Bronchial epithelial cell (primary cell): ENCODE measurements around the gene LRFN5. TPM values are rescaled to one million over a fixed set of nuclear protein-coding genes. Genes with fewer than 3 reads are reported as not detected.

Source experiments
- DNase-seq: peaks from one replicate; pipeline ENCODE4 v3.0.0-alpha.2; 2010; ENCODE audit warnings: low read depth
- FAIRE-seq: peaks from 2 replicates; lab custom pipeline; 2011; peaks lifted over from hg19 to GRCh38; lab: Jason Lieb, UNC
- H3K27me3 ChIP-seq: 2 replicates; pipeline ENCODE4 v1.5.1; 2011; ENCODE audit warnings: low read length; ENCODE audit not compliant: control insufficient read depth, insufficient read depth
- H3K36me3 ChIP-seq: 2 replicates; pipeline ENCODE4 v1.5.1; 2011; ENCODE audit warnings: low read length; ENCODE audit not compliant: control insufficient read depth, insufficient read depth
- H3K4me3 ChIP-seq: 2 replicates; pipeline ENCODE4 v1.5.1; 2011; ENCODE audit warnings: mild to moderate bottlenecking, low read depth, low read length, control low read depth
- total RNA-seq: library from RNA; depleted of rRNA; stranded (reverse); fragments of >200 nt; gene quantifications from 2 replicates; pipeline ENCODE4 v1.2.1, GENCODE V29; 2014
- TF ChIP-seq, protein P1 (sequence below): IDR thresholded peaks from 2 replicates; pipeline ENCODE4 v1.5.1; 2011; ENCODE audit warnings: mild to moderate bottlenecking, moderate library complexity, low read length, control low read depth, inconsistent platforms; ENCODE audit not compliant: insufficient read depth, severe bottlenecking

Gene LRFN5
- total RNA-seq, 1 donor from 2014 or later = under 0.01 TPM

DNA sequence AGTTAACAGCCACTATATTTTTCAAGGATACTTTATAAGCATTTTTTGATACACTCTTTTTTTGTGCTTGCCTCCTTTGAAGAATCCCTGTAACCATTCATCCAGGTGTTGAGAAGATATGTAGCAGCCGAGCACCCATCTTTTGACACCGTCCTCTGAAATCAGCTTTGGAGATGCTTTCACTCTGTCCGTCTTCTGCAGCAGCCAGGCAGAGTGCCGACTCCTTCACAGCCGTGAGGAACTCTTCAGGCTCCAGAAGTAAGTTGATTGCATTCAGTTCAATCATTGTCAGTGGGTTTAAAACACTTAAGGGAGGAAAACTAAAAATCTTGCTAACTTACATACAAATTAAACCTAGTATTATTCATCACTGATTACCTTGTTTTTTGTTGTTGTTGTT, 160.1 kb downstream of the LRFN5 start:
- Histone ChIP-seq H3K27me3 (no peaks in the 10 kb centered on the region), H3K4me3 (no peak overlapping the region), H3K36me3 (no peaks in the 10 kb centered on the region)
- DNase-seq (no peak), FAIRE-seq (no peak)
- TF ChIP-seq, protein P1, sequence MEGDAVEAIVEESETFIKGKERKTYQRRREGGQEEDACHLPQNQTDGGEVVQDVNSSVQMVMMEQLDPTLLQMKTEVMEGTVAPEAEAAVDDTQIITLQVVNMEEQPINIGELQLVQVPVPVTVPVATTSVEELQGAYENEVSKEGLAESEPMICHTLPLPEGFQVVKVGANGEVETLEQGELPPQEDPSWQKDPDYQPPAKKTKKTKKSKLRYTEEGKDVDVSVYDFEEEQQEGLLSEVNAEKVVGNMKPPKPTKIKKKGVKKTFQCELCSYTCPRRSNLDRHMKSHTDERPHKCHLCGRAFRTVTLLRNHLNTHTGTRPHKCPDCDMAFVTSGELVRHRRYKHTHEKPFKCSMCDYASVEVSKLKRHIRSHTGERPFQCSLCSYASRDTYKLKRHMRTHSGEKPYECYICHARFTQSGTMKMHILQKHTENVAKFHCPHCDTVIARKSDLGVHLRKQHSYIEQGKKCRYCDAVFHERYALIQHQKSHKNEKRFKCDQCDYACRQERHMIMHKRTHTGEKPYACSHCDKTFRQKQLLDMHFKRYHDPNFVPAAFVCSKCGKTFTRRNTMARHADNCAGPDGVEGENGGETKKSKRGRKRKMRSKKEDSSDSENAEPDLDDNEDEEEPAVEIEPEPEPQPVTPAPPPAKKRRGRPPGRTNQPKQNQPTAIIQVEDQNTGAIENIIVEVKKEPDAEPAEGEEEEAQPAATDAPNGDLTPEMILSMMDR = no peak

DNA sequence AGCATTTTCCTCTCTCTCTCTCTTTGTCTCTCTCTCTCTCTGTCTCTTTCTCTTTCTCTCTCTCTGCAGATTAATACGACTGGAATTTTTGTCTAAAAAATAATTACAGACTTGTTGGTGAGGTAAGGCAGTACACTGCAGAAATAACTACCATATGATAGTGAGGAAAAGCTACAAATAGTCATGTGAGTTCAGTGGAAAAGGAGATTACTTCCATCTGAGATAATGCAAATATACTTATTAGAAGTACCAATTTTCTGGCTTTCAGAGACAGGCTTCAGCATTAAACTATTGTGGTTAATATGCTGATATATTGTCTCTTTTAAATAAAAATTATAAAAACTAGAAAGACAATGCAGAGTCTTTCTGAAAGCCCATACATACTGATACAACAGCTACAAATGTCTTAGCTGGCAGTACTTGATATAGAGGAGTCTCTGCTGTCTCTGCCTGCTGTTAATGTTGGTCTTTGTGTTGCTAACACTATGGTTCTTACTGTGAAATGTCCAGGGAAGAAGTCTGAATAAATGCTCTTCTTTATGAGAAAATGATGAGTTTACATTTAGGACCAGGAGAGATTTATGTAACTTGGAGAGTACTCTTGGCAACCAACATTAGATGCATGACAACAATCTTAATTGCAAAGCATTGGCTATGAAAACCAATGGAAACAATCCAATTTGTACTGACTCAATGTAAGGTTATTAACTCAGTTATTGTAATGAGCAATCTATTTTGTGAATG, 167.0 kb downstream of the LRFN5 start:
- Histone ChIP-seq H3K27me3 (no peaks in the 10 kb centered on the region), H3K36me3 (no peaks in the 10 kb centered on the region), H3K4me3 (no peak overlapping the region)
- TF ChIP-seq, protein P1 = no peak
- DNase-seq (no peak), FAIRE-seq (no peak)

DNA sequence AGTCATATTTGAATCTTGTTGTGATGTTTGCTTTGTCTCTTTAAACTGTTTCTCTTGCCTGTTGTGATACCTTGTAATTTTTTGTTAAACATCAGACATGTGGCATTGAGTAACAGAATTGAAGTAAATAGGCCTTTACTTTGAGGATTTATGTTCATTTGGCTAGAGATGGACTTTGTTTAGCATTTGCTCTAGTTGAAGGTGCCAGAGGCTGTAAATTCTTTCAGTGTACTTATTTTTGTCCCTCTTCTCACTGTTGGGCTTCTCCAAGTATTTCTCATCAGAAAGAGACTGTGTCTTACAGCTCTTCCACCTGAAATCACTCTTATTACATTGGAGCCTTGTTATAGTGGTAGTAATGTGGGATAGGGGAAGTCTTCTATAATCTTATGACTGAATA, 175.8 kb downstream of the LRFN5 start:
- H3K27me3 ChIP-seq = no peaks in the 10 kb centered on the region
- H3K36me3 ChIP-seq = no peaks in the 10 kb centered on the region
- FAIRE-seq (no peak), DNase-seq (no peak)
- H3K4me3 ChIP-seq = no peak overlapping the region
- TF ChIP-seq, protein P1 = no peak

DNA sequence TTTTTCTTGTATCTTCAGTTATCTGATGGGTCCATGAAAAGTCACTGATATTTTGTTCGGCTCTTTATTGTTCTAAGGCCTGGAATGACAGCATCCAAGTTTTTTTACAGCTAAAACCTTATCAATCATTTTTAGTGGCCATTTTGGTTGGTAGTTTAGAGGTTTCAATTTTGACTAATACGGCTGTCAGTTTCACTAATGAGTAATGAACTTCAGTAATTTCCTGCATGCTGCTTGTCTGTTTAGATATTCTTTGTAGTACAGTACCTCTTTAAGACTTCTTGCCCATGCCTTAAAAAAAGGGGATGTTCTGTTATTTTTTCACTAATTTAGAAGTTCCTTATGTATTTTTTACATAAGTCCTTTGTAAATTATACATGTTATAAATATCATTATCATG, 176.7 kb downstream of the LRFN5 start:
- TF ChIP-seq, protein P1 = no peak
- no peak for FAIRE-seq

DNA sequence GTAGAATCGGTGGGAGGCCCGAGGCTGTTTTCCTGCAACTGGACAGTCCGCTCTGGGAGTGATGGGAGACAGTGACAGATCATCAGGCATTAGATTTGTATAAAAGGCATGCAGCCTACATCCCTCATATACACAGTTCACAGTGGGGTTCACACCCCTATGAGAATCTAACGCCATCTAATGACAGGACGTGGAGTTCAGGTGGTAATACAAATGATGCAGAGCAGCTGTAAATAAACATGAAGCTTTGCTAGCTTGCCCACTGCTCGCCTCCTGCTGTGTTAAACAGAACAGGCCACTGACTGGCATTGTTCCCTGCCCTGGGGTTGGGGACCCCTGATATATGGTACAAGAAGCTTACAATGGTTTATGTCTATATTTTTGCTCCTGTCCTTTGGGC, 179.0 kb downstream of the LRFN5 start:
- H3K36me3 ChIP-seq = no peaks in the 10 kb centered on the region
- no peak overlapping the region for H3K4me3 ChIP-seq
- H3K27me3 ChIP-seq = no peaks in the 10 kb centered on the region
- FAIRE-seq (no peak), DNase-seq (no peak)
- TF ChIP-seq, protein P1 = no peak

More for the DNA sequence above, 176.7 kb downstream of the LRFN5 start:
- Histone ChIP-seq H3K4me3 (no peak overlapping the region), H3K36me3 (no peaks in the 10 kb centered on the region), H3K27me3 (no peaks in the 10 kb centered on the region)
- DNase-seq = no peak

DNA sequence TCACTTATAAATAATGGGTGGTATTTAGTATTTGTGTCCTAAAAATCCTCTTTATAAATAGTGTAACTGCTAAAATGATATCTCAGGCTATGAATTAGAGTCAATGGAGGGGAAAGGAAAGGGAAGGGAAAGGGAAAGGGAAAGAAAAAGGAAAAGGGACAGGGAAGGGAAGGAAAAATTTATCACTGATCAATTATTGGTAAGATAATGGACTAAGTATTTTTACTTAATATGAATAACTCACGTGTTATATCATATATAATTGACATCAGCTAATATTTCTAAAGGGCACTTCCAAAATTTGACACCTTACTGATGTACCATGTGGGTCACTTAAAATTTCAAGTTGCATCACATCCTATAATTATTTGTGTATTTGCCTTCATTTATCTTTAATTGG, 193.1 kb downstream of the LRFN5 start:
- no peaks in the 10 kb centered on the region for H3K36me3 ChIP-seq
- H3K4me3 ChIP-seq = no peak overlapping the region
- no peaks in the 10 kb centered on the region for H3K27me3 ChIP-seq
- no peak for FAIRE-seq
- no peak for DNase-seq
- TF ChIP-seq, protein P1 = no peak
